Inflammatory macrophage (primary cell): ENCODE results near the gene CBL.

Experiments used
- DNase-seq, 2 donors: peaks; one replicate each; pipeline ENCODE4 v3.0.0-alpha.2; 2020 to 2022

Gene CBL

DNA sequence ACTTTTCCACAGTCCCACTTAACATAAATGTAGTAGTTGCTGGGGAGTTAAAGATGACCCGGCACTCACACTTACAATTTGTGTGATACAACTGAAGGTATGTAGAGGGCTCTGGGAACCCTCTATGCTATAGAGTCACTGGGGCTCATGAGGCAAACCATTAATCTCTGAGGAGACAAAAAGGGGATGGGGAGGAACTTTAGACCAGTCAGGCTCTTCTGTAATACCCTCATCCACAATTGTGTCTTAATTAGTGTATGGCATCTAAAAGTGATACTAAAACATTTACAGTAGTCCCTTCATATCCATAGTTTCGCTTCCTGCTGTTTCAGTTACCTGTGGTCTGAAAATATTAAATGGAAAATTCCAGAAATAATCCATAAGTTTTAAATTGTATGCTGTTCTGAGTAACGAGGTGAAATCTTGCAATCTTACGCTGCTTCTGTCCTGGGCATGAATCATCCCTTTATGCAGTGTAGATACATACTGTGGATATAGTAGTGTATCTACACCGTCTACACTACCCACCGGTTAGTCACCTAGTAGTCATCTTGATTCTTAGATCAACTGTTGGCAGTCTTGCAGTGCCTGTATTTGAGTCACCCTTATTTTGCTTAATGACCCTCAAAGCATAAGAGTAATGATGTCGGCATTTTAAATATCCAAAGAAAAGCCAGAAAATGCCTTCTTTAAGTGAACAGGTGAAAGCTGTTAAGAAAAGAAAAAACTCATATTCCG lies 12.2 kb downstream of the CBL start:
- DNase-seq: peak in 1 of 2 donors; percentile 26

- DNase-seq: no peak
These were observed 16.2 kb downstream of the CBL start for GRCh38 chr11:119222308-119222707.

GRCh38 chr11:119222891-119223290 lies 16.8 kb downstream of the CBL start:
- no peak for DNase-seq

DNA sequence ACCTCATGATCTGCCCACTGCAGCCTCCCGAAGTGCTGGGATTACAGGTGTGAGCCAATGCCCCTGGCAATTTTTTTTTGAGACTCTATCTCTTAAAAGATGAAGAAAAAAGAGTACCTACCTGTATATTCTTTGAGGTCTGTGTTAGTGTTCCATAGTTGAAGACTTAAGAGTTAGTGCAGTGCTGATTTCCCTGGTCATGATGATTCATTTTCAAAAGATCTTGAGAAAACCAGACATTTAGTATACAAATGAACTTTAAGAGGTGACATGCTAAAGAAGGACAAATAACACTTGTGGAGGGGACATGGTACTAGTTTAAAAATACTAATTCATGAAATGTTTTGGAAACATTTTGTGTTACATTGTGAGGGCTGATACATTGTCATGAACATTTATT lies 17.7 kb downstream of the CBL start:
- DNase-seq: no peak

GRCh38 chr11:119228535-119229287 lies 22.6 kb downstream of the CBL start:
- DNase-seq: peak in 1 of 2 donors; percentile 7

DNA sequence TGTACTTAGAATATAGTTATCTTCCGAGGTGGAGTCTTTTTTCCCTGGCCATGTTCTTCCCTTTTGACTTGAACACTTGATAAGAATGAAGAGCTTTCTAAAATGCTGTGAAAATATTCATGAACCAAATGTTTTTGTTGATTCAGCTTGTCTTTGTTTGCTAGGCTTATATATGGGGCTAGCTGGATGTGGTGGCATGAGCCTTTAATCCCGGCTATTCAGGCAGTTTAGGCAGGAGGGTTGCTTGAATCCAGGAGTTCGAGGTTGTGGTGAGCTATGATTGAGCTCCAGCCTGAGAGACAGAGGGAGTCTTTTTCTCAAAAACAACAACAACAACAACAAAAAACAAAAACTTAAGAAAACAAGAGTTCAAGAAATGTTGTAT lies 23.1 kb downstream of the CBL start:
- DNase-seq: no peak

GRCh38 chr11:119229741-119230140 lies 23.6 kb downstream of the CBL start:
- DNase-seq: no peak

- no peak for DNase-seq
These were observed 30.4 kb downstream of the CBL start for GRCh38 chr11:119236490-119236889.

GRCh38 chr11:119236891-119237290 lies 30.8 kb downstream of the CBL start:
- DNase-seq: no peak

DNA sequence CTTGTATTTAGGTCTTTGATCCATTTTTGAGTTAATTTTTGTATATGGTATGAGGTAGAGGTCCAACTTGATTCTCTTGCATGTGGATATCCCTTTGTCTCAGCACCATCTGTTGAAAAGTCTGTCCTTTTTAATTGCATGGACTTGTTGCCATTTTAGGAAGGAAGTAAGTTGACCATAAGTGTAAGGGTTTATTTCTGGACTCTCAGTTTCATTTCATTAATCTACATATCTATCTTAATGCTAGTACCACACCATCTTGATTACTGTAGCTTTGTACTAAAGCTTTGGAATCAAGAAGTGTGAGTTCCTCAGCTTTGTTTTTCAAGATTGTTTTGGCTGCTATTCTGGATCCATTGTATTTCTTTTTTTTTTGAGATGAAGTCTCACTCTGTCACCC lies 31.4 kb downstream of the CBL start:
- no peak for DNase-seq

GRCh38 chr11:119248750-119249670 lies 42.9 kb downstream of the CBL start:
- no peak for DNase-seq

DNA sequence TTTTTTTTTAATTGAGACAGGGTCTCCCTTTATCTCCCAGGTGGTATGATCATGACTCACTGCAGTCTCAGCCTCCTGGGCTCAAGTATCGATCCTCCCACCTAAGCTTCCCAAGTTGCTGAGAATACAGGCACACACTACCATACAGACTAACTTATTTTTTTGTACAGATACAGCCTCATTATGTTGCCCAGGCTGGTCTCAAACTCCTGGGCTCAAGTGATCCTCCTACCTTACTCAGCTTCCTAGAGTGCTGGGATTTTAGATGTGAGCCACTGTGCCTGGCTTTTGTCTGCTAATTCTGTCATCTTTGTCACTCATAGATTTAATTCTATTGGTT lies 43.5 kb downstream of the CBL start:
- no peak for DNase-seq

DNA sequence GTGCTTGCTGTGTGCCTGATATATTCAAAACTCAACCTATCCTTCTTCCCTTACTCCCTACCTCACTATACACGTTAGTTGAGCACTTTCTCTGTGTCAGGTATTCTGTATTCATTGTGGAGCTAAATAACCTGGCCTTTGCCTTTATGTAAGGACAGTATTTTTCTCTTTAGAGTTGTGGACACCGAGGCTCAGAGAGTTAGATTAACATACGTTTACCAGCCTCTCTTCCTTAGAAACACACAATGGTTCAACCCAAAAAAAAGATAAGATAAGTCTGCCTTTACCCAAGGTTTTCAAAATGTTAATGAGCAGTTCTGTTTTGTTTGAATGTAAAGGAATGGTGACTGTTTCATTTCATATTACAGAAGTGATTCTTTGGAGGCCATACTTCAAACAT lies 45.0 kb downstream of the CBL start:
- DNase-seq: no peak

DNA sequence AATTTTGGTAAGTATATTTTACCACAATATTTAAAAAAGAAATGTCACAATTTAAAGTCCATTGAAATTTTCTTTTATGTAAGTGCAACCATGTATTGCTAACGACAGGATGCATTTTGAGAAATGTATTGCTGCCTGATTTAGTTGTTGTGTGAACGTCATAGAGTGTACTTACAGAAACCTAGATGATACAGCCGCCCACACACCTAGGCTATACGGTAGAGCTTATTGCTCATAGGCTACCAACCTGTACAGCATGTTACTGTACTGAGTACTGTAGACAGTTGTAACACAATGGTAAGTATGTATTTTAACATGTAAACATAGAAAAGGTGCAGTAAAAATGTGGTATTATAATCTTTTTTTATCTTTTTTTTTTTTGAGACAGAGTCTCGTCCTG lies 48.1 kb downstream of the CBL start:
- DNase-seq: no peak

GRCh38 chr11:119258180-119258579 lies 52.0 kb downstream of the CBL start:
- DNase-seq: no peak

GRCh38 chr11:119258983-119259382 lies 52.8 kb downstream of the CBL start:
- DNase-seq: no peak

DNA sequence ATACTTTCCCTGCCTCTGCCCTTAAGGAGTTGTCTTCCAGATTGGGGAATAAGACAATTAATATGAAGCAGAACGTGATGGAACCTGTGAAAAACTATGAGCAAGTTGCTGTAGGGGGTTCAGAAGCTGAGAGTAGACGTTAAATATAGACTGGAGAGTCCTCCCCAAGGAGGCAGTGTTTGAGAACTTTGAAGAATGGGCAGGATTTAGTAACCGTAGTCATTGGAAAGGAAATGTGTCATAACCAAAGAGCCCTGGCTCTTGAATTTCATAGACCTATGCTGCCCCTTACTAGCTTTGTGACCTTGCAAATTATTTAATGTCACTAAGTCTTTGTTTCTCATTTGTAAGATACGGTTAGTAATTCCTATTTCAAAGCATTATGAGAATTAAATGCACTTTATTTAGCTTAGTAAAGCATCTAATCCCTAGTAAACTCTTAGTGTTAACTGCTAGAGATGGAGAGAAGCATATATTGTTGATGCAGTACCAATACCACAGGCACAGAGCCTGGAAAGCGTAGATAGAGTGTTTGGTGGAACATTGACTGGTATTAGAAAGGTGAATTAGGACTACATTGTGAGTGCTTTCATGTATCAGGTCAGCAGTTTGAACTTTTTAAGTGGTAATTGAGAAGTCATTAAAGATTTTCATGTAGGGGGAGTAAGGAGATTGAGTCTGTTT lies 56.7 kb downstream of the CBL start:
- DNase-seq: no peak

- no peak for DNase-seq
These were observed 57.3 kb downstream of the CBL start for GRCh38 chr11:119263352-119263940.

- no peak for DNase-seq
These were observed 59.9 kb downstream of the CBL start for GRCh38 chr11:119266063-119266462.

DNA sequence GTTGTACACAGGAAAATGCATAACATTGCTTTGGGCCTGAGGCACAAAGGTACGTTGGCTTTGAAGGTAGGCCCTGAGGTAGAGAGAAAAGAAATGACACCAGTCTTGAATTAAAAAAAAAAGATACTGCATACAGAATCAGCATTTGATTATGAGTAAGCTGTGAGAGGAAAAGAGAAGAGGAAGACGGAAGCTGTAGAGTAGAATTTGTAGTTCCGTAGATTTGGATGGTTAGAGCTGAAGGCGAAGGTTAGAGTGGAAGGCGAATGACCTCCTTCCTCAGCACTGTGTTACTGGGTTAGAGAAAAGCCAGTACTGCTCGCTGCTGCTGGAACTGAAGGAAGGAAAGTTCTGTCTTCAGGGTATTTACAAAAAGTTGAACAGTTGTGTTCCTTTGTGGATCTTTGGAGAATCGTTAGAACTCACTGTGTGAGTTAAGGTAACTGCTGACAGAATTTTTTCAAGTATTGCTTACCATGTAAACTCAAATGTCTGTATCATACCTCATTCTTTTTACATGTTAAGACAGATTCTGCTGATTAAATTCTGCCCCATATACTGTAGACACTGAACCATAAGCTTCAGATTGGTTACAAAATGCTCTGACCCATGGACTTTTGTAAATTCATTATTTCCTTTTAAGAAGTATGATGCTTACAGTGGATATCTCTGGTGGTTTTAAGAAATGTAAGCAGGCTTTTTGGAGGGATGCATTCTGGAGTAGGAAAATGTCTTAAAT lies 60.5 kb downstream of the CBL start:
- peak; percentile 31 to 32 for DNase-seq

DNA sequence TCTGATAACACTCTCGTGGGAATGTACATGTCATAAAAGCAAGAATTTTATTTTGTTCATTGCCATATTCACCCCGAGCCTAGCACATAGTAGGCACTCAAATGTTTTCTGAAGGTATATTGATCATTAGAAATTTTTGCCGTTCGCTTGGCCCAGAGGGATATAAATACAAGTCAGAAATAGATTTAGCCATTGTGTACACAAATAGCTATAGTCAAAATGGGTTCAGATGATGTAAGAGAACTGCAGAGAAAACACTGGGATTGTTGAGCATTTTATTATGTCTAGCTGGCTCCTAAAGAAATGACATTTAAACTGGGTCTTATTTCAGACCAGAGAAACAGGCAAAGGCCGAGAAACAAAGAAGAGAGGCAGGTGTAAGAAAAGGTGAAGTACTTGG lies 61.5 kb downstream of the CBL start:
- DNase-seq: no peak

DNA sequence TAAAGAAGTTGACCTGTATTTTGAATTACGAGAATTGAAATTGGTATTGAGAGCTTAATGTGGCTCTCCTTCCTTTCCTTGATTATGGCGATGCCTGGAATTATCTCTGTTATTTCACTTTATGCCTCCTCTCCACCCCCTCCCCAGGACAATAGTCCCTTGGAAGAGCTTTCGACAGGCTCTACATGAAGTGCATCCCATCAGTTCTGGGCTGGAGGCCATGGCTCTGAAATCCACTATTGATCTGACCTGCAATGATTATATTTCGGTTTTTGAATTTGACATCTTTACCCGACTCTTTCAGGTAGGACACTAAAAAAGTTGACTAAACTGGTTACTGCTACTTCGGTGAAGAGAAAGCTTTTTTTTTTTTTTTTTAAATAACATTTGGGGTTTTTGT lies 67.6 kb downstream of the CBL start:
- no peak for DNase-seq
